ENCODE data around the gene KEL. TPM values are rescaled to one million over a fixed set of nuclear protein-coding genes. Genes with fewer than 3 reads are reported as not detected.

KEL gene
- total RNA-seq, 6 donors from 2014 or later: 0.11 to 13.0 (median 3.1) TPM; not detected in 1

DNA sequence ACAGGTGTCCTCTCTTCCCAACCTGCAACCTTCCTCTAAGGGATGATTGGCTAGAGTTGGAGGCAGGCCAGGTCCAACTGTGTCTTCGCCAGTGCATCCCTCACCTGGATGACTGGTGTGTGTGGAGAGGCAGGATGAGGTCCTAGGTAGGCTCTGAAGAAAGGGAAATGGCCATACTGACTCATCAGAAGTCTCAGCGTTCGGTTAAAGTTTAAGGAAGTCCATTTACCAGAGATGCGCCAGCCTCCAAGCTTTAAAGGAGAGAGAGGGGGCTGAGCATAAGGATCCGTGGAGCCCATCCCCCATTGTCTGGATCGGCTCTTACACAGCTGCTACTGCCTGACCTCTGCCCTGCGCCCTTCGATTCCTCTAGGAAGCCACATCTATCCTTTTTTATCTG, 4.4 kb downstream of the KEL start:
- WGBS, 2 donors: 66 to 71% methylated on average over 8 of the region's 8 CpGs
- Histone ChIP-seq H3K27ac (no peak overlapping the region), H3K36me3 (no peaks in the 10 kb centered on the region), H3K4me3 (no peak overlapping the region), H3K9me3 (peaks cover 0 to 5% (median 3%) of the 10 kb centered on the region in 4 donors), H3K4me1 (no peaks in the 10 kb centered on the region), H3K27me3 (no peaks in the 10 kb centered on the region)
- TF ChIP-seq, protein P1, sequence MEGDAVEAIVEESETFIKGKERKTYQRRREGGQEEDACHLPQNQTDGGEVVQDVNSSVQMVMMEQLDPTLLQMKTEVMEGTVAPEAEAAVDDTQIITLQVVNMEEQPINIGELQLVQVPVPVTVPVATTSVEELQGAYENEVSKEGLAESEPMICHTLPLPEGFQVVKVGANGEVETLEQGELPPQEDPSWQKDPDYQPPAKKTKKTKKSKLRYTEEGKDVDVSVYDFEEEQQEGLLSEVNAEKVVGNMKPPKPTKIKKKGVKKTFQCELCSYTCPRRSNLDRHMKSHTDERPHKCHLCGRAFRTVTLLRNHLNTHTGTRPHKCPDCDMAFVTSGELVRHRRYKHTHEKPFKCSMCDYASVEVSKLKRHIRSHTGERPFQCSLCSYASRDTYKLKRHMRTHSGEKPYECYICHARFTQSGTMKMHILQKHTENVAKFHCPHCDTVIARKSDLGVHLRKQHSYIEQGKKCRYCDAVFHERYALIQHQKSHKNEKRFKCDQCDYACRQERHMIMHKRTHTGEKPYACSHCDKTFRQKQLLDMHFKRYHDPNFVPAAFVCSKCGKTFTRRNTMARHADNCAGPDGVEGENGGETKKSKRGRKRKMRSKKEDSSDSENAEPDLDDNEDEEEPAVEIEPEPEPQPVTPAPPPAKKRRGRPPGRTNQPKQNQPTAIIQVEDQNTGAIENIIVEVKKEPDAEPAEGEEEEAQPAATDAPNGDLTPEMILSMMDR (IDR thresholded peaks at IDR 0.05): no peak
- TF ChIP-seq EP300 (IDR thresholded peaks at IDR 0.05) (no peak), POLR2A (IDR thresholded peaks at IDR 0.05) (no peak), POLR2AphosphoS5 (IDR thresholded peaks at IDR 0.05) (no peak)
- no peak for DNase-seq
- ATAC-seq (ENCODE audit: low FRiP score in 2 of 2): no peak

DNA sequence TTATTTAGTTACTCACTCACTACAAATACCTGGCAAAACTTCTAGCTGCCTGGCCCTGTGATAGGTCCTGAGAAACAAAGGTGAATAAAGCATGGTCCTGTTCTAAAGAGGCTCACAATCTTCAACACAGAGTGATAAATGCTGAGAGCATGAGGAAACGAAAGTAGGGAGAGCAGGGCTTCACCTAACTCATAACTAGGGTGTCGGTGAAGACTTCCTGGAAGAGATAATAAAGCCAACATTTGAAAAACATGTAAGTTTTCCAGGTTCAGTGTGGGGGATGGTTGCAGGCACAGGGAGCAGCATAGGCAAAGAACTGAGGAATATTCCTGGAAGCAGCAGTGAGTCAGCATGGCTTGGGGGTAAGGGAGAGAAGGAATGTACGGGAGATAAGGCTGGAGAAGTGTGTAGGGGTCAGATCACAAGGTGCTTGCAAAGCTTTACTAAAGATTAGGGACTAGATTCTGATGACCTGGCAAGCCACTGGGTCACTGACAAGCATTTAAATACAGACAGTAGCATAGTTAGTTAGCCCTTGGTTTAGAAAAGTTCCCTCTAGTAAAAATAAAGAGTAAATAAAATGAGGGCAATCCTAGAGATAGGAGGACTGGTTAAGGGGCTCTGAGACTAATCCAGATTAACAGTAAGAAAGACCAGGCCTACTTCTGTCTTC, 5.1 kb downstream of the KEL start:
- H3K9me3 ChIP-seq: peaks cover 0 to 5% (median 3%) of the 10 kb centered on the region in 4 donors
- DNase-seq: no peak
- H3K27ac ChIP-seq: no peak overlapping the region
- 43 to 52% methylated on average over 3 of the region's 3 CpGs for WGBS, 2 donors
- H3K27me3 ChIP-seq: no peaks in the 10 kb centered on the region
- no peak for ATAC-seq (ENCODE audit: low FRiP score in 2 of 2)
- no peak overlapping the region for H3K4me3 ChIP-seq
- H3K36me3 ChIP-seq: no peaks in the 10 kb centered on the region
- no peaks in the 10 kb centered on the region for H3K4me1 ChIP-seq
- TF ChIP-seq POLR2AphosphoS5 (IDR thresholded peaks at IDR 0.05): no peak

DNA sequence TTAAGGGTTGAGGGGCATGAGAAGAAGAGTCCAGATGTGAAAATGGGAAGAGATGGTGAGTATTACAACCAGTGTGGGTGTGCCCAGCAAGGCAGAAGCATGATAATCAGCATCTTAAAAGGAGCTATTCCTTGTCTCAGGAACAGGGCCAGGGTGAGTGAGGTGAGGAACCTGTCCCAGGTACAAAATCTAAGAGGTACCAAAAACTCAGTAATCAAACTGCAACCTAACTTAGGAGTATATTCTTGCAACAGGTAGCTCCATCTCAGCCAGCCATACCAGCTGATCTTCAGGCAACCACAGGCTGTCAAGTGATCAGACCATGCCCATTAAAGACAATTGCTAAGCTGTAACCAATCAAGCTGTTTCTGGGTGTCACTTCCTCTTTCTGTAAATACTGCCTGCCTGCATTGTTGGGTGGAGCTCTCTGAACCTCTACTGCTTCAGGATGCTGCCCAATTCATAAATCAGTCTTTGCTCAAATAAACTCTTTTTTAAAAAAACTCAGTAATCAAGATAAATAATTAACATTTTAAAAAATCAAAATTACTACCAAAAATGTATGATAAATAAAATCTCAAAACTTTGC, 7.4 kb downstream of the KEL start:
- ATAC-seq (ENCODE audit: low FRiP score in 2 of 2) (no peak), DNase-seq (no peak)
- TF ChIP-seq POLR2AphosphoS5 (IDR thresholded peaks at IDR 0.05): no peak
- TF ChIP-seq, protein P1 (IDR thresholded peaks at IDR 0.05): no peak
- TF ChIP-seq EP300 (IDR thresholded peaks at IDR 0.05): no peak
- TF ChIP-seq POLR2A (IDR thresholded peaks at IDR 0.05): no peak
- Histone ChIP-seq H3K27ac (no peak overlapping the region), H3K9me3 (peaks cover 0 to 5% (median 3%) of the 10 kb centered on the region in 4 donors), H3K36me3 (no peaks in the 10 kb centered on the region), H3K27me3 (no peaks in the 10 kb centered on the region), H3K4me1 (no peaks in the 10 kb centered on the region), H3K4me3 (no peak overlapping the region)

DNA sequence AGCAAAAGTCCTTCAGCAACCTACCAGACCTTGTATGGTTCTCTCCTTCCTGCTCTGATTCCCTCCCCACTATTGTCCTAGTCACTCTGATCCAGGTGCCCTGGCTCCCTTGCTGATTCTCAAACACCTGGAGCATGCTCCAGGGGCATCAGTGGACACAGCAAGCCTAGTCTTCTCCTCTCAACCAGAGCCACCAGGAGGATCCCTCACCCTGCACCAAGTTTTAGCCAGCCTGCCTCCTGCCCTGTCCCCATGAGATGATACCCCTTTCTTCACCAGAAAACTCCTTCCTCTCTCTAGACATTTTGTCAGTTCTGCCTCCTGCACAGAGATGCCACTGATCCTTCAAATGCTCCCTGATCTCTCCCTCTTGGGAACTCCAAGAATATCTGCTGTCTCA, 11.9 kb downstream of the KEL start:
- Histone ChIP-seq H3K9me3 (peaks cover 0 to 5% (median 2%) of the 10 kb centered on the region in 4 donors), H3K27me3 (no peaks in the 10 kb centered on the region), H3K36me3 (no peaks in the 10 kb centered on the region), H3K4me3 (no peak overlapping the region), H3K4me1 (no peaks in the 10 kb centered on the region), H3K27ac (no peak overlapping the region)
- ATAC-seq (ENCODE audit: low FRiP score in 2 of 2) (no peak), DNase-seq (no peak)
- TF ChIP-seq POLR2AphosphoS5 (IDR thresholded peaks at IDR 0.05): no peak
- no peak for TF ChIP-seq POLR2A (IDR thresholded peaks at IDR 0.05)
- no peak for TF ChIP-seq EP300 (IDR thresholded peaks at IDR 0.05)
- TF ChIP-seq, protein P1 (IDR thresholded peaks at IDR 0.05): no peak

DNA sequence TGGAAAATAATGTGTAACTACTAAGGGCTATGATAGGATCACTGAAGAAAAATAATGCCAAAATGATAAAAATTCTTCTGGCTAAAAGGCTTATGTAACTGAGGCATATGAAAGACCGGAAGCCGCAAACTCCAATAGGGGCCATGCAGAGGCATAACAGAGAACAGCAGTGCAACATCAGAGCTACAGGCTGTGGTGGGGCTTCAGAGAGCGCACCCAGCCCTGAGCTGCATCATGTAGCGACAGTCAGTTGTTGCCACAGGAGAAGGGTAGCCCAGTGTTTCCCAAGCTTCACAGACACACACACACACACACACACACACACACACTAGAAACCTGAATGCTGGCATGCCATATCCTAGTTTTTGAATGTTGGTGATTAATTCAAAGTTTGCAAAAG, 13.6 kb downstream of the KEL start:
- ATAC-seq (ENCODE audit: low FRiP score in 2 of 2) (no peak), DNase-seq (no peak)
- Histone ChIP-seq H3K4me3 (no peak overlapping the region), H3K27me3 (no peaks in the 10 kb centered on the region), H3K27ac (no peak overlapping the region), H3K9me3 (no peaks in the 10 kb centered on the region), H3K36me3 (no peaks in the 10 kb centered on the region), H3K4me1 (no peaks in the 10 kb centered on the region)
- TF ChIP-seq POLR2A (IDR thresholded peaks at IDR 0.05) (no peak), POLR2AphosphoS5 (IDR thresholded peaks at IDR 0.05) (no peak), EP300 (IDR thresholded peaks at IDR 0.05) (no peak)
- TF ChIP-seq, protein P1 (IDR thresholded peaks at IDR 0.05): no peak
- WGBS, 2 donors: 92 to 94% methylated on average over 4 of the region's 4 CpGs

All from upper lobe of left lung (tissue), 6 donors.